ENCODE measurements around the gene FHIT. TPM values are rescaled to one million over a fixed set of nuclear protein-coding genes. Genes with fewer than 3 reads are reported as not detected.

The FHIT gene
- total and polyA plus RNA-seq, 4 donors, result 2.1 to 14.7 (median 6.6) TPM

GRCh38 chr3:60228823-60229222, 1022.4 kb downstream of the FHIT start:
- 94% methylated on average over 4 of the region's 4 CpGs for WGBS
- Histone ChIP-seq H3K27ac (ENCODE audit: low read depth in 1 of 2, low read length in 2 of 2) (no peak overlapping the region), H3K9me3 (ENCODE audit: control insufficient read depth in 4 of 4, low read length in 3 of 4) (no peaks in the 10 kb centered on the region), H3K27me3 (ENCODE audit: control insufficient read depth in 4 of 4, insufficient read depth in 4 of 4, low read length in 3 of 4) (no peaks in the 10 kb centered on the region), H3K9ac (ENCODE audit: low read depth in 1 of 2, low read length in 2 of 2) (no peak overlapping the region), H3K36me3 (ENCODE audit: control insufficient read depth in 4 of 4, insufficient read depth in 3 of 4, low read depth in 1 of 4, low read length in 3 of 4) (no peaks in the 10 kb centered on the region), H3K4me3 (ENCODE audit: low read depth in 1 of 3, low read length in 3 of 3) (no peak overlapping the region), H3K4me1 (ENCODE audit: control insufficient read depth in 4 of 4, insufficient read depth in 4 of 4, low read length in 3 of 4) (no peaks in the 10 kb centered on the region)
- TF ChIP-seq HNF4A (conservative IDR thresholded peaks at IDR 0.05) (no peak), JUND (IDR thresholded peaks at IDR 0.05) (no peak), RXRA (IDR thresholded peaks at IDR 0.05) (no peak), YY1 (IDR thresholded peaks at IDR 0.05) (no peak), NR2F2 (IDR thresholded peaks at IDR 0.05) (no peak), RAD21 (IDR thresholded peaks at IDR 0.05) (no peak), FOXA2 (IDR thresholded peaks at IDR 0.05) (no peak), TAF1 (conservative IDR thresholded peaks at IDR 0.05) (no peak), GABPA (IDR thresholded peaks at IDR 0.05 in 1 of 2, conservative IDR thresholded peaks at IDR 0.05 in 1 of 2) (no peak), ZBTB33 (IDR thresholded peaks at IDR 0.05) (no peak), MAX (IDR thresholded peaks at IDR 0.05) (no peak), CTCF (IDR thresholded peaks at IDR 0.05; ENCODE audit: low read depth, low read length, missing input control) (no peak), EGR1 (IDR thresholded peaks at IDR 0.05; ENCODE audit: low read depth in 2 of 2) (no peak), HNF4G (IDR thresholded peaks at IDR 0.05) (no peak), FOXA1 (IDR thresholded peaks at IDR 0.05) (no peak), ATF3 (IDR thresholded peaks at IDR 0.05) (no peak), REST (IDR thresholded peaks at IDR 0.05) (no peak)
- DNase-seq (ENCODE audit: low spot score), result no peak

GRCh38 chr3:60226912-60227311, 1024.3 kb downstream of the FHIT start:
- no peaks in the 10 kb centered on the region for H3K9me3 ChIP-seq (ENCODE audit: control insufficient read depth in 4 of 4, low read length in 3 of 4)
- no peak for TF ChIP-seq MAX (IDR thresholded peaks at IDR 0.05)
- no peak for TF ChIP-seq ATF3 (IDR thresholded peaks at IDR 0.05)
- no peak for TF ChIP-seq TAF1 (conservative IDR thresholded peaks at IDR 0.05)
- no peaks in the 10 kb centered on the region for H3K27me3 ChIP-seq (ENCODE audit: control insufficient read depth in 4 of 4, insufficient read depth in 4 of 4, low read length in 3 of 4)
- no peaks in the 10 kb centered on the region for H3K36me3 ChIP-seq (ENCODE audit: control insufficient read depth in 4 of 4, insufficient read depth in 3 of 4, low read depth in 1 of 4, low read length in 3 of 4)
- H3K4me3 ChIP-seq (ENCODE audit: low read depth in 1 of 3, low read length in 3 of 3), result no peak overlapping the region
- H3K4me1 ChIP-seq (ENCODE audit: control insufficient read depth in 4 of 4, insufficient read depth in 4 of 4, low read length in 3 of 4), result no peaks in the 10 kb centered on the region
- DNase-seq (ENCODE audit: low spot score), result no peak
- WGBS, result 89% methylated on average over 2 of the region's 2 CpGs
- no peak overlapping the region for H3K9ac ChIP-seq (ENCODE audit: low read depth in 1 of 2, low read length in 2 of 2)
- no peak overlapping the region for H3K27ac ChIP-seq (ENCODE audit: low read depth in 1 of 2, low read length in 2 of 2)

All from liver (tissue), 9 donors.